H1 (cell line): ENCODE results near the gene RNASE7. TPM values are rescaled to one million over a fixed set of nuclear protein-coding genes. Genes with fewer than 3 reads are reported as not detected.

Experiments used
- CBX8 ChIP-seq: fragments of 300-800, 300-1000 bp; sonication (generic); IDR thresholded peaks from 2 replicates; pipeline ENCODE4 v1.7.1; 2016; ENCODE audit warnings: low read depth, low read length, borderline replicate concordance
- RNF2 ChIP-seq: fragments of 200-900, 300-1000 bp; sonication (generic); IDR thresholded peaks from 2 replicates; pipeline ENCODE4 v1.7.1; 2016; ENCODE audit warnings: borderline replicate concordance, low read depth, mild to moderate bottlenecking, antibody characterized with exemption, low read length; ENCODE audit not compliant: poor library complexity, severe bottlenecking; ENCODE audit errors: missing control alignments
- RXRA ChIP-seq: IDR thresholded peaks from 2 replicates; pipeline ENCODE4 v1.6.1; 2011; ENCODE audit warnings: low read depth, mild to moderate bottlenecking, low read length, moderate library complexity; ENCODE audit not compliant: insufficient read depth
- USF2 ChIP-seq: IDR thresholded peaks from 2 replicates; pipeline ENCODE4 v1.6.1; 2011; ENCODE audit warnings: low read length, improper control_type of control experiment
- polyA plus RNA-seq, 7 experiments: library from polyadenylated mRNA; depleted of rRNA in 3 of 7; stranded (reverse) in 5 of 7; unstranded in 2 of 7; fragments of >200 nt in 5 of 7; fragments of 200-250 nt in 2 of 7; gene quantifications; 1 replicate in 5 of 7; 2 replicates in 1 of 7; 4 replicates in 1 of 7; pipeline versions ENCODE4 v1.2.1 to v1.2.3, GENCODE V29; 2011 to 2013; ENCODE audit warnings: missing spikeins in 2 of 7, mixed read lengths in 2 of 7
- total RNA-seq: library from RNA; stranded (reverse); fragmentation: NEBNext Ultra II Directional; extraction: Animal tissue kit (Norgen Biotek cat#: 25700); gene quantifications from 2 replicates; pipeline ENCODE4 v1.2.1, GENCODE V29; 2021

RNASE7 gene
- total and polyA plus RNA-seq, 2 of the 8 experiments (the other 6 are each of a cell fraction or from before 2014, with no cell fraction given) = not detected

- TF ChIP-seq USF2 = no peak
- no peak for TF ChIP-seq RNF2
- TF ChIP-seq CBX8 = no peak
- no peak for TF ChIP-seq RXRA
Observed at GRCh38 chr14:21019366-21019765, 22.8 kb upstream of the RNASE7 start (continued).
